ENCODE measurements around the gene NME5.
"Not testable (repeated sequence)": the region's sequence is repeated elsewhere in the genome, so short reads cannot be mapped to it uniquely, and the experiment has no call there.

The NME5 gene

GRCh38 chr5:138070026-138070425, 69.2 kb downstream of the NME5 start:
- not testable (repeated sequence) for DNase-seq

- peak; percentile 26 for DNase-seq
These were observed 70.3 kb downstream of the NME5 start for GRCh38 chr5:138068742-138069600.

GRCh38 chr5:138067945-138068344, 71.3 kb downstream of the NME5 start:
- DNase-seq = no peak

Measured in SHP77 treated with DMSO at 0.1 percent for 48 hours (cell line).